Fibroblast of pulmonary artery (primary cell): ENCODE data around the gene FKBP1C.

ENCODE experiments used
- DNase-seq: peaks from one replicate; pipeline ENCODE4 v3.0.0-alpha.2; 2010; ENCODE audit warnings: low read depth
- H3K4me3 ChIP-seq: replicated peaks from 2 replicates; pipeline ENCODE4 v1.5.1; 2011; ENCODE audit warnings: low read depth, mild to moderate bottlenecking, control low read depth, low read length, moderate library complexity
- CTCF ChIP-seq: IDR thresholded peaks from 2 replicates; pipeline ENCODE4 v1.5.1; 2011; ENCODE audit warnings: mild to moderate bottlenecking, control low read depth, low read length, inconsistent platforms; ENCODE audit errors: missing control alignments

FKBP1C gene

GRCh38 chr6:63245420-63245819, 34.2 kb downstream of the FKBP1C start:
- DNase-seq, result no peak
- TF ChIP-seq CTCF, result no peak
- no peak overlapping the region for H3K4me3 ChIP-seq

- no peak for DNase-seq
- H3K4me3 ChIP-seq, result no peak overlapping the region
- TF ChIP-seq CTCF, result no peak
Measured at GRCh38 chr6:63245909-63246308, 34.6 kb downstream of the FKBP1C start.

GRCh38 chr6:63246581-63246980, 35.3 kb downstream of the FKBP1C start:
- no peak overlapping the region for H3K4me3 ChIP-seq
- no peak for DNase-seq
- no peak for TF ChIP-seq CTCF

GRCh38 chr6:63249875-63250482, 38.7 kb downstream of the FKBP1C start:
- DNase-seq, result no peak
- TF ChIP-seq CTCF, result no peak
- H3K4me3 ChIP-seq, result no peak overlapping the region

GRCh38 chr6:63259153-63259552, 47.9 kb downstream of the FKBP1C start:
- no peak for TF ChIP-seq CTCF
- DNase-seq, result no peak
- H3K4me3 ChIP-seq, result no peak overlapping the region

GRCh38 chr6:63261820-63262219, 50.6 kb downstream of the FKBP1C start:
- H3K4me3 ChIP-seq, result no peak overlapping the region
- no peak for TF ChIP-seq CTCF
- no peak for DNase-seq
